Activated CD4-positive, alpha-beta memory T cell treated with anti-CD3 and anti-CD28 coated beads, Interleukin-2, amount 10 ng/mL, durations not matched to agents 7 days and 5 days (primary cell): ENCODE measurements around the gene TAPT1. TPM values are rescaled to one million over a fixed set of nuclear protein-coding genes. Genes with fewer than 3 reads are reported as not detected.

Experiments used
- CTCF ChIA-PET: fragments of 350-600 bp; sonication (Branson Sonifier 250); formaldehyde crosslinking; loops from one replicate; lab custom pipeline; 2021; ENCODE audit warnings: antibody characterized with exemption, inconsistent platforms; lab: Charles Lee
- POLR2A ChIA-PET: fragments of 350-600 bp; sonication (Branson Sonifier 250); formaldehyde crosslinking; loops from one replicate; lab custom pipeline; 2021; ENCODE audit warnings: antibody characterized with exemption; lab: Charles Lee
- DNase-seq: peaks from one replicate; pipeline ENCODE4 v3.0.0-alpha.2; 2020
- H3K27ac Mint-ChIP-seq: one replicate; pipeline ENCODE4 v1.8.0; 2021; ENCODE audit warnings: mild to moderate bottlenecking, mixed read lengths
- H3K27me3 Mint-ChIP-seq: one replicate; pipeline ENCODE4 v1.8.0; 2021; ENCODE audit warnings: mixed read lengths
- H3K36me3 Mint-ChIP-seq: one replicate; pipeline ENCODE4 v1.8.0; 2021; ENCODE audit warnings: low read depth, mixed read lengths
- H3K4me1 Mint-ChIP-seq: one replicate; pipeline ENCODE4 v1.8.0; 2021; ENCODE audit warnings: mixed read lengths
- H3K4me3 Mint-ChIP-seq: one replicate; pipeline ENCODE4 v1.8.0; 2021; ENCODE audit warnings: mild to moderate bottlenecking, mixed read lengths
- H3K9me3 Mint-ChIP-seq: one replicate; pipeline ENCODE4 v1.8.0; 2021; ENCODE audit warnings: mixed read lengths
- total RNA-seq, 2 experiments: library from RNA; stranded (reverse); gene quantifications; one replicate each; pipeline ENCODE4 v1.2.3, GENCODE V29; 2021

TAPT1 gene
- total RNA-seq, 2 experiments from 2014 or later = 44.2 to 52.6 TPM

- H3K4me3 Mint-ChIP-seq = no peak overlapping the region
- CTCF ChIA-PET = no interaction called here
- H3K9me3 Mint-ChIP-seq = no peaks in the 10 kb centered on the region
- no peaks in the 10 kb centered on the region for H3K27me3 Mint-ChIP-seq
- no peaks in the 10 kb centered on the region for H3K4me1 Mint-ChIP-seq
- POLR2A ChIA-PET = no interaction called here
- no peak overlapping the region for H3K27ac Mint-ChIP-seq
- H3K36me3 Mint-ChIP-seq = no peaks in the 10 kb centered on the region
- no peak for DNase-seq
Observed at GRCh38 chr4:16125571-16126445, 100.5 kb downstream of the TAPT1 start.

GRCh38 chr4:16124232-16124631 lies 102.0 kb downstream of the TAPT1 start:
- Mint-ChIP-seq H3K4me3 (no peak overlapping the region), H3K27me3 (peaks cover 2% of the 10 kb centered on the region), H3K27ac (no peak overlapping the region), H3K4me1 (no peaks in the 10 kb centered on the region), H3K9me3 (no peaks in the 10 kb centered on the region), H3K36me3 (no peaks in the 10 kb centered on the region)
- no peak for DNase-seq
- CTCF ChIA-PET = no interaction called here
- POLR2A ChIA-PET = no interaction called here

- H3K4me1 Mint-ChIP-seq = no peaks in the 10 kb centered on the region
- no peak for DNase-seq
- ChIA-PET POLR2A (no interaction called here), CTCF (no interaction called here)
- H3K27ac Mint-ChIP-seq = no peak overlapping the region
- H3K36me3 Mint-ChIP-seq = no peaks in the 10 kb centered on the region
- no peaks in the 10 kb centered on the region for H3K9me3 Mint-ChIP-seq
- no peak overlapping the region for H3K4me3 Mint-ChIP-seq
- peaks cover 2% of the 10 kb centered on the region for H3K27me3 Mint-ChIP-seq
Observed at GRCh38 chr4:16123356-16124084, 102.8 kb downstream of the TAPT1 start.

- H3K27me3 Mint-ChIP-seq = peaks cover 2% of the 10 kb centered on the region
- no peaks in the 10 kb centered on the region for H3K9me3 Mint-ChIP-seq
- no peak overlapping the region for H3K4me3 Mint-ChIP-seq
- no peak for DNase-seq
- ChIA-PET POLR2A (no interaction called here), CTCF (no interaction called here)
- no peaks in the 10 kb centered on the region for H3K36me3 Mint-ChIP-seq
- no peaks in the 10 kb centered on the region for H3K4me1 Mint-ChIP-seq
- no peak overlapping the region for H3K27ac Mint-ChIP-seq
Observed at GRCh38 chr4:16122784-16123183, 103.5 kb downstream of the TAPT1 start.

GRCh38 chr4:16122308-16122711 lies 104.0 kb downstream of the TAPT1 start:
- no peaks in the 10 kb centered on the region for H3K4me1 Mint-ChIP-seq
- no peak overlapping the region for H3K4me3 Mint-ChIP-seq
- CTCF ChIA-PET = no interaction called here
- POLR2A ChIA-PET = no interaction called here
- no peak for DNase-seq
- no peaks in the 10 kb centered on the region for H3K9me3 Mint-ChIP-seq
- H3K27ac Mint-ChIP-seq = no peak overlapping the region
- H3K36me3 Mint-ChIP-seq = no peaks in the 10 kb centered on the region
- peaks cover 2% of the 10 kb centered on the region for H3K27me3 Mint-ChIP-seq

GRCh38 chr4:16120720-16121119 lies 105.6 kb downstream of the TAPT1 start:
- no peaks in the 10 kb centered on the region for H3K36me3 Mint-ChIP-seq
- H3K9me3 Mint-ChIP-seq = no peaks in the 10 kb centered on the region
- POLR2A ChIA-PET = no interaction called here
- no peak overlapping the region for H3K4me3 Mint-ChIP-seq
- H3K4me1 Mint-ChIP-seq = no peaks in the 10 kb centered on the region
- CTCF ChIA-PET = no interaction called here
- H3K27ac Mint-ChIP-seq = no peak overlapping the region
- H3K27me3 Mint-ChIP-seq = peaks cover 2% of the 10 kb centered on the region
- no peak for DNase-seq

GRCh38 chr4:16119981-16120380 lies 106.3 kb downstream of the TAPT1 start:
- CTCF ChIA-PET = no interaction called here
- peaks cover 2% of the 10 kb centered on the region for H3K27me3 Mint-ChIP-seq
- H3K27ac Mint-ChIP-seq = no peak overlapping the region
- POLR2A ChIA-PET = no interaction called here
- H3K4me3 Mint-ChIP-seq = no peak overlapping the region
- no peaks in the 10 kb centered on the region for H3K4me1 Mint-ChIP-seq
- H3K9me3 Mint-ChIP-seq = no peaks in the 10 kb centered on the region
- H3K36me3 Mint-ChIP-seq = no peaks in the 10 kb centered on the region
- DNase-seq = no peak

- Mint-ChIP-seq H3K4me1 (no peaks in the 10 kb centered on the region), H3K4me3 (no peak overlapping the region), H3K36me3 (no peaks in the 10 kb centered on the region), H3K27me3 (peaks cover 2% of the 10 kb centered on the region), H3K9me3 (no peaks in the 10 kb centered on the region), H3K27ac (no peak overlapping the region)
- ChIA-PET POLR2A (no interaction called here), CTCF (no interaction called here)
- DNase-seq = no peak
Observed at GRCh38 chr4:16118090-16118489, 108.2 kb downstream of the TAPT1 start.

- Mint-ChIP-seq H3K4me3 (no peak overlapping the region), H3K9me3 (no peaks in the 10 kb centered on the region), H3K27ac (no peak overlapping the region), H3K4me1 (no peaks in the 10 kb centered on the region), H3K36me3 (no peaks in the 10 kb centered on the region), H3K27me3 (peaks cover 5% of the 10 kb centered on the region)
- DNase-seq = no peak
- ChIA-PET POLR2A (no interaction called here), CTCF (no interaction called here)
Observed at GRCh38 chr4:16117164-16117563, 109.1 kb downstream of the TAPT1 start.

- ChIA-PET POLR2A (no interaction called here), CTCF (no interaction called here)
- no peaks in the 10 kb centered on the region for H3K36me3 Mint-ChIP-seq
- H3K4me3 Mint-ChIP-seq = no peak overlapping the region
- peaks cover 5% of the 10 kb centered on the region for H3K27me3 Mint-ChIP-seq
- H3K4me1 Mint-ChIP-seq = no peaks in the 10 kb centered on the region
- no peak for DNase-seq
- no peaks in the 10 kb centered on the region for H3K9me3 Mint-ChIP-seq
- H3K27ac Mint-ChIP-seq = no peak overlapping the region
Observed at GRCh38 chr4:16116493-16116990, 109.7 kb downstream of the TAPT1 start.

GRCh38 chr4:16116019-16116418 lies 110.3 kb downstream of the TAPT1 start:
- Mint-ChIP-seq H3K4me1 (no peaks in the 10 kb centered on the region), H3K4me3 (no peak overlapping the region), H3K9me3 (no peaks in the 10 kb centered on the region), H3K36me3 (no peaks in the 10 kb centered on the region), H3K27ac (no peak overlapping the region), H3K27me3 (peaks cover 5% of the 10 kb centered on the region)
- CTCF ChIA-PET = no interaction called here
- DNase-seq = no peak
- POLR2A ChIA-PET = no interaction called here

GRCh38 chr4:16114546-16114945 lies 111.7 kb downstream of the TAPT1 start:
- DNase-seq = no peak
- H3K27me3 Mint-ChIP-seq = peaks cover 7% of the 10 kb centered on the region
- no peaks in the 10 kb centered on the region for H3K4me1 Mint-ChIP-seq
- no peak overlapping the region for H3K27ac Mint-ChIP-seq
- no peaks in the 10 kb centered on the region for H3K9me3 Mint-ChIP-seq
- no peaks in the 10 kb centered on the region for H3K36me3 Mint-ChIP-seq
- H3K4me3 Mint-ChIP-seq = no peak overlapping the region
- ChIA-PET CTCF (no interaction called here), POLR2A (no interaction called here)

GRCh38 chr4:16113741-16114140 lies 112.5 kb downstream of the TAPT1 start:
- ChIA-PET CTCF (no interaction called here), POLR2A (no interaction called here)
- H3K27ac Mint-ChIP-seq = no peak overlapping the region
- H3K27me3 Mint-ChIP-seq = peaks cover 5% of the 10 kb centered on the region
- H3K36me3 Mint-ChIP-seq = no peaks in the 10 kb centered on the region
- no peaks in the 10 kb centered on the region for H3K4me1 Mint-ChIP-seq
- no peaks in the 10 kb centered on the region for H3K9me3 Mint-ChIP-seq
- no peak for DNase-seq
- H3K4me3 Mint-ChIP-seq = no peak overlapping the region
